Islet of Langerhans (tissue), 1 donor: Measurements from ENCODE around the gene CTTNBP2NL.
"Not testable (repeated sequence)": the region's sequence is repeated elsewhere in the genome, so short reads cannot be mapped to it uniquely, and the experiment has no call there.

ENCODE experiments used
- FAIRE-seq: peaks from one replicate; lab custom pipeline; 2011; peaks lifted over from hg19 to GRCh38; lab: Jason Lieb, UNC

The CTTNBP2NL gene

GRCh38 chr1:112465122-112465521, 69.1 kb downstream of the CTTNBP2NL start:
- no peak for FAIRE-seq

GRCh38 chr1:112466078-112466660, 70.2 kb downstream of the CTTNBP2NL start:
- no peak for FAIRE-seq

GRCh38 chr1:112470324-112470723, 74.3 kb downstream of the CTTNBP2NL start:
- FAIRE-seq = not testable (repeated sequence)

- no peak for FAIRE-seq
Observed at GRCh38 chr1:112470966-112471365, 75.0 kb downstream of the CTTNBP2NL start.

- no peak for FAIRE-seq
Observed at GRCh38 chr1:112472142-112472541, 76.1 kb downstream of the CTTNBP2NL start.

GRCh38 chr1:112477550-112477949, 81.5 kb downstream of the CTTNBP2NL start:
- no peak for FAIRE-seq

GRCh38 chr1:112478314-112478713, 82.3 kb downstream of the CTTNBP2NL start:
- no peak for FAIRE-seq

GRCh38 chr1:112486063-112486462, 90.0 kb downstream of the CTTNBP2NL start:
- FAIRE-seq = not testable (repeated sequence)

- not testable (repeated sequence) for FAIRE-seq
Observed at GRCh38 chr1:112487686-112488085, 91.7 kb downstream of the CTTNBP2NL start.

GRCh38 chr1:112488141-112488540, 92.1 kb downstream of the CTTNBP2NL start:
- no peak for FAIRE-seq

GRCh38 chr1:112492076-112492475, 96.1 kb downstream of the CTTNBP2NL start:
- no peak for FAIRE-seq

- no peak for FAIRE-seq
Observed at GRCh38 chr1:112493351-112493750, 97.3 kb downstream of the CTTNBP2NL start.

GRCh38 chr1:112496290-112496689, 100.3 kb downstream of the CTTNBP2NL start:
- FAIRE-seq = no peak

- FAIRE-seq = no peak
Observed at GRCh38 chr1:112501810-112502641, 106.0 kb downstream of the CTTNBP2NL start.

GRCh38 chr1:112502826-112503225, 106.8 kb downstream of the CTTNBP2NL start:
- FAIRE-seq = no peak

GRCh38 chr1:112504001-112504660, 108.1 kb downstream of the CTTNBP2NL start:
- no peak for FAIRE-seq

GRCh38 chr1:112504661-112505399, 108.8 kb downstream of the CTTNBP2NL start:
- no peak for FAIRE-seq

GRCh38 chr1:112505400-112505785, 109.4 kb downstream of the CTTNBP2NL start:
- no peak for FAIRE-seq

GRCh38 chr1:112505878-112506277, 109.9 kb downstream of the CTTNBP2NL start:
- FAIRE-seq = no peak

- no peak for FAIRE-seq
Observed at GRCh38 chr1:112506306-112506705, 110.3 kb downstream of the CTTNBP2NL start.

- no peak for FAIRE-seq
Observed at GRCh38 chr1:112506731-112507130, 110.7 kb downstream of the CTTNBP2NL start.

- FAIRE-seq = no peak
Observed at GRCh38 chr1:112507336-112507735, 111.3 kb downstream of the CTTNBP2NL start.

GRCh38 chr1:112507921-112508277, 111.9 kb downstream of the CTTNBP2NL start:
- FAIRE-seq = no peak
